Tibial nerve (tissue), 4 donors: ENCODE data around the gene NOL4L.

Experiments
- CTCF ChIP-seq, 5 experiments: fragments of 200-600 bp in 3 of 5; fragments of 450-650 bp in 2 of 5; sonication (generic) in 3 of 5; IDR thresholded peaks; one replicate each; pipeline ENCODE4 v1.5.1; 2016 to 2019; ENCODE audit warnings: antibody characterized with exemption in 5 of 5, mild to moderate bottlenecking in 3 of 5, moderate library complexity in 2 of 5
- EP300 ChIP-seq, 2 donors: sonication (generic); formaldehyde crosslinking; IDR thresholded peaks; one replicate each; pipeline ENCODE4 v1.6.1; 2017; ENCODE audit warnings: antibody characterized with exemption in 2 of 2, mild to moderate bottlenecking in 1 of 2
- POLR2A ChIP-seq, 2 donors: fragments of 450-650 bp; IDR thresholded peaks; one replicate each; pipeline ENCODE4 v1.6.1; 2017; ENCODE audit warnings: antibody characterized with exemption in 2 of 2, mild to moderate bottlenecking in 2 of 2, moderate library complexity in 2 of 2

DNA sequence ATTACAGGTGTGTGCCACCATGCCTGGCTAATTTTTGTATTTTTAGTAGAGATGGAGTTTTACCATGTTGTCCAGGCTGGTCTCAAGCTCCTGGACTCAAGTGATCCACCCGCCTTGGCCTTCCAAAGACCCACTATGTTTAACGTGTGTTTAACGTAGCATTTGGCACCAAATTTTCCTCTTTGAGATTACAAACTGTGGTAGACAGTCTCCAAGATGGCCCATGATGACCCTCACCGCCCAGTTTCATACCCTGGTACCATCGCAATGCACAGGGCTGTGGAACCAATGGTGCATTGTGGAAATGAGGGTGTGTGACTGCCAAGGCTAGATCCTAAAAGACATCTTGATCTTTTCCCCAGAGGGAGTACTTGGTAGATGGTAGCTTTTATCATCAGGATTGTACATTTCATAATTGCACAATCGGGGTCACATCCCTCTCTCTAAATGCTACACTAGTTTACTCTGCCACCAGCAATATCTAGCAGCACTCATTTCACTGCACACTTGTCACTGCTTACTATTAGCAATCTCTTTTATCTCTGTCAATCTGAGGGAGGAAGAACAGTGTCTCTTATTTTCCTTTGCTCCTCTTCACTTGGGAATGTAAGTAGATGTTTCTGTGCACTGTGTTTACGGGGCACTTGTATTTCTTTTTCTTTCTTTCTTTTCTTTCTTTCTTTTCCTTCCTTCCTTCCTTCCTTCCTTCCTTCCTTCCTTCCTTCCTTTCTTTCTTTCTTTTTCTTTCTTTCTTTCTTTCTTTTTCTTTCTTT is 96.9 kb downstream of the NOL4L start:
- no peak for TF ChIP-seq CTCF (IDR thresholded peaks at IDR 0.05)
- TF ChIP-seq EP300 (IDR thresholded peaks at IDR 0.05) = no peak
- TF ChIP-seq POLR2A (IDR thresholded peaks at IDR 0.05) = no peak
